ENCODE data around the gene GRIN2D. TPM values are rescaled to one million over a fixed set of nuclear protein-coding genes. Genes with fewer than 3 reads are reported as not detected.

Gene GRIN2D
- total RNA-seq, 1 donor from 2014 or later: 1.2 TPM

DNA sequence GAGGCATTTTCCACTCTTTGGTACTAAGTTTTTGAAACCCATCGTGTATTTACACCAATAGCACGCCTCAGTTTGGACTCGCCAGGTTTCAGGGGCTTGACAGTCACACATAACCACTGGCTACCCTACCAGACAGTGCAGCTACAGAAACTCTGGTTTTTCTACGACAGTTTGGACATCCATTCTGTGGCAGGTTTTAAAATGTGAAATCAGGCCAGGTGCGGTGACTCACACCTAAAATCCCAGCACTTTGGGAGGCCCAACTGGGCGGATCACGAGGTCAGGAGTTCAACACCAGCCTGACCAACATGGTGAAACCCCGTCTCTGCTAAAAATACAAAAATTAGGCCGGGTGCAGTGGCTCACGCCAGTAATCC lies 15.3 kb upstream of the GRIN2D start:
- Mint-ChIP-seq H3K27ac (no peak overlapping the region), H3K4me1 (no peaks in the 10 kb centered on the region), H3K36me3 (ENCODE audit: low read depth) (peaks cover 20% of the 10 kb centered on the region), H3K9me3 (no peaks in the 10 kb centered on the region), H3K27me3 (no peaks in the 10 kb centered on the region), H3K4me3 (no peak overlapping the region)
- ChIA-PET POLR2A (no interaction called here), CTCF (no interaction called here)
- TF ChIP-seq, protein P1, sequence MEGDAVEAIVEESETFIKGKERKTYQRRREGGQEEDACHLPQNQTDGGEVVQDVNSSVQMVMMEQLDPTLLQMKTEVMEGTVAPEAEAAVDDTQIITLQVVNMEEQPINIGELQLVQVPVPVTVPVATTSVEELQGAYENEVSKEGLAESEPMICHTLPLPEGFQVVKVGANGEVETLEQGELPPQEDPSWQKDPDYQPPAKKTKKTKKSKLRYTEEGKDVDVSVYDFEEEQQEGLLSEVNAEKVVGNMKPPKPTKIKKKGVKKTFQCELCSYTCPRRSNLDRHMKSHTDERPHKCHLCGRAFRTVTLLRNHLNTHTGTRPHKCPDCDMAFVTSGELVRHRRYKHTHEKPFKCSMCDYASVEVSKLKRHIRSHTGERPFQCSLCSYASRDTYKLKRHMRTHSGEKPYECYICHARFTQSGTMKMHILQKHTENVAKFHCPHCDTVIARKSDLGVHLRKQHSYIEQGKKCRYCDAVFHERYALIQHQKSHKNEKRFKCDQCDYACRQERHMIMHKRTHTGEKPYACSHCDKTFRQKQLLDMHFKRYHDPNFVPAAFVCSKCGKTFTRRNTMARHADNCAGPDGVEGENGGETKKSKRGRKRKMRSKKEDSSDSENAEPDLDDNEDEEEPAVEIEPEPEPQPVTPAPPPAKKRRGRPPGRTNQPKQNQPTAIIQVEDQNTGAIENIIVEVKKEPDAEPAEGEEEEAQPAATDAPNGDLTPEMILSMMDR (IDR thresholded peaks at IDR 0.05): no peak
- ATAC-seq (ENCODE audit: low read depth) (no peak), DNase-seq (no peak)
- intact Hi-C loops (cut with micrococcal nuclease): no loop called here

- CTCF ChIA-PET: no interaction called here
Measured at GRCh38 chr19:48379058-48379457, 14.4 kb upstream of the GRIN2D start.

GRCh38 chr19:48381178-48381950 lies 12.1 kb upstream of the GRIN2D start:
- Mint-ChIP-seq H3K27me3 (no peaks in the 10 kb centered on the region), H3K4me3 (no peak overlapping the region), H3K4me1 (no peaks in the 10 kb centered on the region), H3K9me3 (no peaks in the 10 kb centered on the region), H3K27ac (no peak overlapping the region), H3K36me3 (ENCODE audit: low read depth) (peaks cover 51% of the 10 kb centered on the region)
- DNase-seq: no peak
- POLR2A ChIA-PET: no interaction called here
- ATAC-seq (ENCODE audit: low read depth): no peak
- CTCF ChIA-PET: no interaction called here
- intact Hi-C loops (cut with micrococcal nuclease): no loop called here
- TF ChIP-seq, protein P1 (IDR thresholded peaks at IDR 0.05): no peak

More at GRCh38 chr19:48379058-48379457, 14.4 kb upstream of the GRIN2D start:
- Mint-ChIP-seq H3K4me3 (no peak overlapping the region), H3K27ac (no peak overlapping the region), H3K27me3 (no peaks in the 10 kb centered on the region), H3K9me3 (no peaks in the 10 kb centered on the region), H3K36me3 (ENCODE audit: low read depth) (peaks cover 28% of the 10 kb centered on the region), H3K4me1 (no peaks in the 10 kb centered on the region)
- POLR2A ChIA-PET: no interaction called here
- no peak for DNase-seq
- intact Hi-C loops (cut with micrococcal nuclease): no loop called here
- ATAC-seq (ENCODE audit: low read depth): no peak
- TF ChIP-seq, protein P1 (IDR thresholded peaks at IDR 0.05): no peak

DNA sequence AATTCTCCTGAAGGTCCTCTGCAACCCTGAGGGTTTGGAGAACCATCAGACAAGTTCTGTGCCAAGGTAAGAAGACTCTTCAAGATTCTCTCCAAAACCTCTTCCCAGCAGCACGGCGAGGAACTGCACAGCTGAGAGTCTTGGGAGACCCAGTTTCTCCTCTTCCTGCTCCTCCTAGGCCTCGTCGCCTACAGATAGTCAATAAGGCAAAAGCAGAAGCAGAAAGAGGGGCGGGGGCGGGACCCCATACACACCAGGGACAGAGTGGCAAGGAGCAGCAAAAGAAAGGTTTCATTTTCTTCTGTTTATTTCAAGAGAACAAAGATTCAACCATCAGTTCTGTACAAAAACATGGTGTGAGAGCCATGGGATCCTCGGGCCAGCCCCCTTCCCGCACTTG lies 11.2 kb upstream of the GRIN2D start:
- CTCF ChIA-PET: no interaction called here

DNA sequence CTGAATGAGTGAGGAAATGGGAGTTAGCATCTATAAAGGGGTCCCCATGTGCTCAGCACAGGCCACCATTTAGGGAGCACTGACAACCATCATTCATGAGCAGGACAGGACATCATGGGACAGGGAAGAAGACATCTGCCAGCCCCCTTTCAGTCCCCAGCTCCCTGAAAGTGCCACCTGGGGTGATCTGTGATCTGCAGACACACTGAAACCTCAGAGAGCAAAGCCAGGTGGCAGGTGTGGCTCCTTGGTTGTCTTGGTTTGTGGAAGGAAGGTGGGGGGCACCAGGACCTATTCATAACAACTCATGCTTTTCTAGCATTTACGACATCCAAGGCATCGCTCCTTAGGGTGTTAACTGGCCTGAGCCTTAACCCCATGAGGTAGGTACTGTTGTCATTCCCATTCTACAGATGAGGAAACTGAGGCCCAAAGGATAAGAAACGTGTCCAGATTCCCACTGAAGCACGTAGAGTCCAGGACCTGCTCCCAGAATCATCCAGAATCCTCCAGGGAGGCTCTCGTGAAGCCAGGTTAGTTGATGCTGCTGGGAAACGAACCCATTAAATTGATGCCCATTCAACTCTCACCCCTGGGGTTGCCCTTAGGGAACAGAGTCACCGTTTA lies 7.9 kb upstream of the GRIN2D start:
- no peak overlapping the region for H3K4me3 Mint-ChIP-seq
- DNase-seq (no peak), ATAC-seq (ENCODE audit: low read depth) (no peak)
- peaks cover 7% of the 10 kb centered on the region for H3K4me1 Mint-ChIP-seq
- no peaks in the 10 kb centered on the region for H3K27me3 Mint-ChIP-seq
- H3K9me3 Mint-ChIP-seq: no peaks in the 10 kb centered on the region
- TF ChIP-seq, protein P1 (IDR thresholded peaks at IDR 0.05): no peak
- H3K27ac Mint-ChIP-seq: no peak overlapping the region
- peaks cover 75% of the 10 kb centered on the region for H3K36me3 Mint-ChIP-seq (ENCODE audit: low read depth)
- intact Hi-C loops (cut with micrococcal nuclease): no loop called here
- CTCF ChIA-PET: no interaction called here
- POLR2A ChIA-PET: no interaction called here

More for the DNA sequence above, 11.2 kb upstream of the GRIN2D start:
- no peak for DNase-seq
- ATAC-seq (ENCODE audit: low read depth): no peak
- Mint-ChIP-seq H3K9me3 (no peaks in the 10 kb centered on the region), H3K4me1 (no peaks in the 10 kb centered on the region), H3K4me3 (no peak overlapping the region), H3K27me3 (no peaks in the 10 kb centered on the region), H3K36me3 (ENCODE audit: low read depth) (peaks cover 57% of the 10 kb centered on the region), H3K27ac (no peak overlapping the region)
- POLR2A ChIA-PET: no interaction called here
- TF ChIP-seq, protein P1 (IDR thresholded peaks at IDR 0.05): no peak
- intact Hi-C loops (cut with micrococcal nuclease): no loop called here

Measured in activated B cell treated with CpG ODN at 0.5 μM for 24 hours (primary cell).